ENCODE measurements around the gene PRTN3.
"Not testable (repeated sequence)": the region's sequence is repeated elsewhere in the genome, so short reads cannot be mapped to it uniquely, and the experiment has no call there.

DNA sequence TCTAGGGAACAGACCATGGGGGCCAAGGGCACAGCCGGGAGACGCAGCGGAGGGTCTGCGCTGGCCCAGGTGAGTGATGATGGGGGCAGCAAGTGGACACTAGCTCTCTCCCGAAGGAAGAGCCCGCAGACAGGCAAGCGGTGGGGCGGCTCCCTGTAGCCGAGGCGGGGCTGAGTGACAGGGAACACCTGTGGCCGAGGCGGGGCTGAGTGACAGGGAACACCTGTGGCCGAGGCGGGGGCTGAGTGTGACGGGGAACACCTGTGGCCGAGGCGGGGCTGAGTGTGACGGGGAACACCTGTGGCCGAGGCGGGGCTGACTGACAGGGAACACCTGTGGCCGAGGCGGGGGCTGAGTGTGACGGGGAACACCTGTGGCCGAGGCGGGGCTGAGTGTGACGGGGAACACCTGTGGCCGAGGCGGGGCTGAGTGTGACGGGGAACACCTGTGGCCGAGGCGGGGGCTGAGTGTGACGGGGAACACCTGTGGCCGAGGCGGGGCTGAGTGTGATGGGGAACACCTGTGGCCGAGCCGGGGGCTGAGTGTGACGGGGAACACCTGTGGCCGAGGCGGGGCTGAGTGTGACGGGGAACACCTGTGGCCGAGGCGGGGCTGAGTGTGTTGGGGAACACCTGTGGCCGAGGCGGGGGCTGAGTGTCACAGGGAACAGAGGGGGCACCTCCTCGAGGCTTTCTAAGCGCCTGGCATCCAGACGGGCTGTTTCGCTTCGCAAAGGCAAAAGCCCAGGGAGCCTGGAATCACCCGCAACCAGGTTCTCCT, 50.8 kb downstream of the PRTN3 start:
- not testable (repeated sequence) for TF ChIP-seq SUZ12 (IDR thresholded peaks at IDR 0.05; ENCODE audit: extremely low read depth, insufficient read depth, insufficient read length); ZNF274 (IDR thresholded peaks at IDR 0.05; ENCODE audit: low read depth, low read length)
